AG09309 (cell line): Measurements from ENCODE around the gene INTS3.

Experiments used
- DNase-seq: peaks from one replicate; pipeline ENCODE4 v3.0.0-alpha.2; 2010; ENCODE audit warnings: low read depth
- H3K4me3 ChIP-seq: 2 replicates; pipeline ENCODE4 v1.5.1; 2011; ENCODE audit warnings: mild to moderate bottlenecking, low read depth, low read length, moderate library complexity; ENCODE audit not compliant: control insufficient read depth
- CTCF ChIP-seq: IDR thresholded peaks from 2 replicates; pipeline ENCODE4 v1.5.1; 2011; ENCODE audit warnings: mild to moderate bottlenecking, low read depth, low read length, inconsistent platforms; ENCODE audit not compliant: insufficient read depth, control insufficient read depth; ENCODE audit errors: missing control alignments

The INTS3 gene

GRCh38 chr1:153775458-153776327, 47.8 kb downstream of the INTS3 start:
- H3K4me3 ChIP-seq, result peak overlapping the region; percentile 46
- DNase-seq, result no peak
- no peak for TF ChIP-seq CTCF

- TF ChIP-seq CTCF, result no peak
- H3K4me3 ChIP-seq, result peak overlapping the region; percentile 46
- DNase-seq, result no peak
Measured at GRCh38 chr1:153776352-153776751, 48.5 kb downstream of the INTS3 start.

GRCh38 chr1:153776845-153777370, 49.1 kb downstream of the INTS3 start:
- no peak overlapping the region for H3K4me3 ChIP-seq
- no peak for DNase-seq
- no peak for TF ChIP-seq CTCF

GRCh38 chr1:153777648-153778047, 49.8 kb downstream of the INTS3 start:
- TF ChIP-seq CTCF, result no peak
- no peak overlapping the region for H3K4me3 ChIP-seq
- DNase-seq, result no peak

- no peak for TF ChIP-seq CTCF
Measured at GRCh38 chr1:153778051-153778823, 50.4 kb downstream of the INTS3 start.

GRCh38 chr1:153778824-153779519, 51.1 kb downstream of the INTS3 start:
- no peak for DNase-seq

More at GRCh38 chr1:153778051-153778823, 50.4 kb downstream of the INTS3 start:
- no peak for DNase-seq
- no peak overlapping the region for H3K4me3 ChIP-seq

More at GRCh38 chr1:153778824-153779519, 51.1 kb downstream of the INTS3 start:
- no peak overlapping the region for H3K4me3 ChIP-seq
- TF ChIP-seq CTCF, result no peak
